Bronchial epithelial cell (primary cell): ENCODE data around the gene SCAPER. TPM values are rescaled to one million over a fixed set of nuclear protein-coding genes. Genes with fewer than 3 reads are reported as not detected.
"Not testable (repeated sequence)": the region's sequence is repeated elsewhere in the genome, so short reads cannot be mapped to it uniquely, and the experiment has no call there.

Experiments
- DNase-seq: peaks from one replicate; pipeline ENCODE4 v3.0.0-alpha.2; 2010; ENCODE audit warnings: low read depth
- FAIRE-seq: peaks from 2 replicates; lab custom pipeline; 2011; peaks lifted over from hg19 to GRCh38; lab: Jason Lieb, UNC
- H3K27me3 ChIP-seq: 2 replicates; pipeline ENCODE4 v1.5.1; 2011; ENCODE audit warnings: low read length; ENCODE audit not compliant: control insufficient read depth, insufficient read depth
- H3K36me3 ChIP-seq: 2 replicates; pipeline ENCODE4 v1.5.1; 2011; ENCODE audit warnings: low read length; ENCODE audit not compliant: control insufficient read depth, insufficient read depth
- H3K4me3 ChIP-seq: 2 replicates; pipeline ENCODE4 v1.5.1; 2011; ENCODE audit warnings: mild to moderate bottlenecking, low read depth, low read length, control low read depth
- total RNA-seq: library from RNA; depleted of rRNA; stranded (reverse); fragments of >200 nt; gene quantifications from 2 replicates; pipeline ENCODE4 v1.2.1, GENCODE V29; 2014
- TF ChIP-seq, protein P1 (sequence below): IDR thresholded peaks from 2 replicates; pipeline ENCODE4 v1.5.1; 2011; ENCODE audit warnings: mild to moderate bottlenecking, moderate library complexity, low read length, control low read depth, inconsistent platforms; ENCODE audit not compliant: insufficient read depth, severe bottlenecking

Gene SCAPER
- total RNA-seq, 1 donor from 2014 or later: 6.3 TPM

DNA sequence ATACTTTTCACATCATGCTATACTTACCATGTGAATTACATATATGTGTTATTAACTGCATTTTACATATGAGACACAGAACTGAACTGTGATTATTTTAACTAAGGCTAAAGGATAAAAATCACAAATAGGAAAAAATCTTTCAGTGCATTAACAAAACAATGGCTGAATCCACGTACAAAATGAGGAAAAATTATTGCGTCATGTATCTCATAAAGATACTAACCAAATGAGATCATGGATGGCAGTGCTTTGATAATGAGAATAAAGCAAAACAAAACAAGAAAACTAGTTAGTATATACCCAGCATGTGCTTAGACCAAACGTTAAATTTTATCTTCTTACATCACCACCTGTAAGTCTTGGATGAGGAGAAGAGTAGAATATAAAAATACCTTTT lies 66.0 kb downstream of the SCAPER start:
- no peaks in the 10 kb centered on the region for H3K36me3 ChIP-seq
- TF ChIP-seq, protein P1, sequence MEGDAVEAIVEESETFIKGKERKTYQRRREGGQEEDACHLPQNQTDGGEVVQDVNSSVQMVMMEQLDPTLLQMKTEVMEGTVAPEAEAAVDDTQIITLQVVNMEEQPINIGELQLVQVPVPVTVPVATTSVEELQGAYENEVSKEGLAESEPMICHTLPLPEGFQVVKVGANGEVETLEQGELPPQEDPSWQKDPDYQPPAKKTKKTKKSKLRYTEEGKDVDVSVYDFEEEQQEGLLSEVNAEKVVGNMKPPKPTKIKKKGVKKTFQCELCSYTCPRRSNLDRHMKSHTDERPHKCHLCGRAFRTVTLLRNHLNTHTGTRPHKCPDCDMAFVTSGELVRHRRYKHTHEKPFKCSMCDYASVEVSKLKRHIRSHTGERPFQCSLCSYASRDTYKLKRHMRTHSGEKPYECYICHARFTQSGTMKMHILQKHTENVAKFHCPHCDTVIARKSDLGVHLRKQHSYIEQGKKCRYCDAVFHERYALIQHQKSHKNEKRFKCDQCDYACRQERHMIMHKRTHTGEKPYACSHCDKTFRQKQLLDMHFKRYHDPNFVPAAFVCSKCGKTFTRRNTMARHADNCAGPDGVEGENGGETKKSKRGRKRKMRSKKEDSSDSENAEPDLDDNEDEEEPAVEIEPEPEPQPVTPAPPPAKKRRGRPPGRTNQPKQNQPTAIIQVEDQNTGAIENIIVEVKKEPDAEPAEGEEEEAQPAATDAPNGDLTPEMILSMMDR: no peak
- DNase-seq (no peak), FAIRE-seq (no peak)
- H3K4me3 ChIP-seq: no peak overlapping the region
- no peaks in the 10 kb centered on the region for H3K27me3 ChIP-seq

DNA sequence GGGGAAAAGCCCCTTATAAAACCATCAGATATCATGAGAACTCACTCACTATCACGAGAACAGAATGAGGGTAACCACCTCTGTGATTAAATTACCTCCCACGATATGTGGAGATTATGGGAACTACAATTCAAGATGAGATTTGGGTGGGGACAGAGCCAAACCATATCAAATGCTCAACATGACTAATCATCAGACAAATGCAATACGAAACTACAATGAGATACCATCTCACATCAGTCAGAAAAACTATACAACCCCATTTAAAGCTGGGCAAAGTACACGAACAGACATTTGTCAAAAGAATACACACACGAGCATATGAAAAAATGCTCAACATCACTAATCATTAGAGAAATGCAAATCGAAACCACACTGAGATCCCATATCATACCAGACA lies 67.7 kb downstream of the SCAPER start:
- DNase-seq (no peak), FAIRE-seq (no peak)
- Histone ChIP-seq H3K36me3 (no peaks in the 10 kb centered on the region), H3K27me3 (no peaks in the 10 kb centered on the region), H3K4me3 (no peak overlapping the region)
- TF ChIP-seq, protein P1: no peak

DNA sequence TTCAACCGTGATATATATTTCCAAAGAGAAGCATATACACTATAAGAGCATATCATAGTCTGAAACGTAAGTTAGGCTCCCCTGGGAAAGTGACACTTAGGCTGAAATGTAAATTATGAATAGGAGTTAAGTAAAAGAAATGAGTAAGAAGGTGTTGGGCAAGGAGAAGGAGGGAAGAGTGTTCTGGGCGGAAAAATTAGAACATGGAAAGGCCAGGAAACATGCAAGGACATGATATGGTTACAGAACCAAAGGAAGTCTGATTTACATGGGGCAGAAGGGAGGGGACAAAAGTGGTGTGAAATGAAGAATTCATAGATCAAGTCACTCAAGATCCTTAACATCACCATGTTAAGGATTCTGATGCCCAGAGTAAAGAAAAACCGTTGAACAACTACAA lies 75.2 kb downstream of the SCAPER start:
- DNase-seq: peak; percentile 88

DNA sequence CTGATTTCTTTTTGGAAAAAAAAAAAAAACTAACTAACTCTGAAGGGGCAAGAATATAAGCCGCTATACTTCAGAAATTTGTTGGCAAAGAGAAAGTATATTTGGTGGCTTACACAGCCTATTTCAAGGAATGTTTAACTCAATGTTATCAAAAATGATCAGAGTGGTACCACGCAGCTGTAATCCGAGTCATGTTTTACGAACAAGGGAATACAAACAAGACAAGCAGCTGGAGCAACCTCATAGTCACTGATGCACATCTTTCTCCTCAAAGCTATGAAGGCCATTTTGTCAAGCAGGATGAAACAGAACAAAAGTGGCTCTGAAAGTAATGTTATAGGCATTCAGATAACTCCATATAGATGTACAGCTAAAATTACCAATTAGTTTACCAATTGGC lies 81.2 kb downstream of the SCAPER start:
- TF ChIP-seq, protein P1: no peak
- H3K36me3 ChIP-seq: no peaks in the 10 kb centered on the region
- DNase-seq (no peak), FAIRE-seq (no peak)
- H3K4me3 ChIP-seq: no peak overlapping the region
- H3K27me3 ChIP-seq: no peaks in the 10 kb centered on the region

More for the DNA sequence above, 75.2 kb downstream of the SCAPER start:
- H3K27me3 ChIP-seq: no peaks in the 10 kb centered on the region
- TF ChIP-seq, protein P1: no peak
- H3K36me3 ChIP-seq: no peaks in the 10 kb centered on the region
- no peak for FAIRE-seq
- H3K4me3 ChIP-seq: no peak overlapping the region

DNA sequence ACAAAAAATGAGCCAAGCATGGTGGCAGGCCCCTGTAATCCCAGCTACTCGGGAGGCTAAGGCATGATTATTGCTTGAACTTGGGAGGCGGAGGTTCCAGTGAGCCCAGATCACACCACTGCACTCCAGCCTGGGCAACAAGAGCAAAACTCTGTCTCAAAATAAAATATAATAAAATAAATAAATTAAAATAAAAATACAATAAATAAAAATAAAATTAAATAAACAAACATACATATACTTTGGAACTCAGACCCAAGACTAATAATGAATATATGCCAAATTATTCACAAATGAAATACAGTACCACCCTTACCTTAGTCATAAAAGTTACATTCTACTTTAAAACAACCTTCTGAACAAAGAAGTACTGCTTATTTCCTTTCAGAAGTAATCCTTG lies 81.8 kb downstream of the SCAPER start:
- no peak overlapping the region for H3K4me3 ChIP-seq
- FAIRE-seq (no peak), DNase-seq (no peak)
- H3K27me3 ChIP-seq: no peaks in the 10 kb centered on the region
- no peaks in the 10 kb centered on the region for H3K36me3 ChIP-seq
- TF ChIP-seq, protein P1: no peak

DNA sequence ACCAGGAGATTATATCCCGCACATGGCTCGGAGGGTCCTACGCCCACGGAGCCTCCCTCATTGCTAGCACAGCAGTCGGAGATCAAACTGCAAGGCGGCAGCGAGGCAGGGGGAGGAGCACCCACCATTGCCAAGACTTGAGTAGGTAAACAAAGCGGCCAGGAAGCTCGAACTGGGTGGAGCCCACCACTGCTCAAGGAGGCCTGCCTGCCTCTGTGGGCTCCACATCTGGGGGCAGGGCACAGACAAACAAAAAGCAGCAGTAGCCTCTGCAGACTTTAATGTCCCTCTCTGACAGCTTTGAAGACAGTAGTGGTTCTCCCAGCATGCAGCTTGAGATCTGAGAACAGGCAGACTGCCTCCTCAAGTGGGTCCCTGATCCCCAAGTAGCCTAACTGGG lies 86.2 kb downstream of the SCAPER start:
- not testable (repeated sequence) for H3K36me3 ChIP-seq, H3K27me3 ChIP-seq, H3K4me3 ChIP-seq, DNase-seq, FAIRE-seq
